ENCODE data around the gene CDKN2AIP.
"Not testable (repeated sequence)": the region's sequence is repeated elsewhere in the genome, so short reads cannot be mapped to it uniquely, and the experiment has no call there.

DNA sequence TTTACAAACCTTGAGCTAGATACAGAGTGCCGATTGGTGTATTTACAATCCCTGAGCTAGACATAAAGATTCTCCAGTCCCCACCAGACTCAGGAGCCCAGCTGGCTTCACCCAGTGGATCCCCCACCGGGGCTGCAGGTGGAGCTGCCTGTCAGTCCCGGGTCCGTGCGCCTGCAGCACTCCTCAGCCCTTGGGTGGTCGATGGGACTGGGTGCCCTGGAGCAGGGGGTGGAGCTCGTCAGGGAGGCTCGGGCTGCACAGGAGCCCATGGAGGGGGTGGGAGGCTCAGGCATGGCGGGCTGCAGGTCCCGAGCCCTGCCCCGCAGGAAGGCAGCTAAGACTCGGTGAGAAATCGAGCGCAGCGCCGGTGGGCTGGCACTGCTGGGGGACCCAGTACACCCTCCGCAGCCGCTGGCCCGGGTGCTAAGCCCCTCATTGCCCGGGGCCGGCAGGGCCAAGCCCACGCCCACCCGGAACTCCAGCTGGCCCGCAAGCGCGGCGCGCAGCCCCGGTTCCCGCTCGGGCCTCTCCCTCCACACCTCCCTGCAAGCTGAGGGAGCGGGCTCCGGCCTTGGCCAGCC lies 38.2 kb downstream of the CDKN2AIP start:
- TF ChIP-seq, protein P1, sequence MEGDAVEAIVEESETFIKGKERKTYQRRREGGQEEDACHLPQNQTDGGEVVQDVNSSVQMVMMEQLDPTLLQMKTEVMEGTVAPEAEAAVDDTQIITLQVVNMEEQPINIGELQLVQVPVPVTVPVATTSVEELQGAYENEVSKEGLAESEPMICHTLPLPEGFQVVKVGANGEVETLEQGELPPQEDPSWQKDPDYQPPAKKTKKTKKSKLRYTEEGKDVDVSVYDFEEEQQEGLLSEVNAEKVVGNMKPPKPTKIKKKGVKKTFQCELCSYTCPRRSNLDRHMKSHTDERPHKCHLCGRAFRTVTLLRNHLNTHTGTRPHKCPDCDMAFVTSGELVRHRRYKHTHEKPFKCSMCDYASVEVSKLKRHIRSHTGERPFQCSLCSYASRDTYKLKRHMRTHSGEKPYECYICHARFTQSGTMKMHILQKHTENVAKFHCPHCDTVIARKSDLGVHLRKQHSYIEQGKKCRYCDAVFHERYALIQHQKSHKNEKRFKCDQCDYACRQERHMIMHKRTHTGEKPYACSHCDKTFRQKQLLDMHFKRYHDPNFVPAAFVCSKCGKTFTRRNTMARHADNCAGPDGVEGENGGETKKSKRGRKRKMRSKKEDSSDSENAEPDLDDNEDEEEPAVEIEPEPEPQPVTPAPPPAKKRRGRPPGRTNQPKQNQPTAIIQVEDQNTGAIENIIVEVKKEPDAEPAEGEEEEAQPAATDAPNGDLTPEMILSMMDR (conservative IDR thresholded peaks at IDR 0.05 in 1 of 2, IDR thresholded peaks at IDR 0.05 in 1 of 2; ENCODE audit: extremely low read depth in 1 of 2, insufficient read depth in 1 of 2, low read depth in 1 of 2, low read length in 2 of 2) = not testable (repeated sequence)
- not testable (repeated sequence) for TF ChIP-seq EZH2 (IDR thresholded peaks at IDR 0.05; ENCODE audit: borderline replicate concordance, low read length)

Measured in mammary epithelial cell (primary cell).